HG02885 (cell line): ENCODE data around the gene YIPF2.
"Not testable (repeated sequence)": the region's sequence is repeated elsewhere in the genome, so short reads cannot be mapped to it uniquely, and the experiment has no call there.

Experiments used
- ATAC-seq: cut with Tn5 transposase; IDR thresholded peaks from one replicate; pipeline ENCODE4 v1.9.1; 2021; ENCODE audit warnings: mild to moderate bottlenecking; ENCODE audit not compliant: unreplicated experiment, poor library complexity

YIPF2 gene

DNA sequence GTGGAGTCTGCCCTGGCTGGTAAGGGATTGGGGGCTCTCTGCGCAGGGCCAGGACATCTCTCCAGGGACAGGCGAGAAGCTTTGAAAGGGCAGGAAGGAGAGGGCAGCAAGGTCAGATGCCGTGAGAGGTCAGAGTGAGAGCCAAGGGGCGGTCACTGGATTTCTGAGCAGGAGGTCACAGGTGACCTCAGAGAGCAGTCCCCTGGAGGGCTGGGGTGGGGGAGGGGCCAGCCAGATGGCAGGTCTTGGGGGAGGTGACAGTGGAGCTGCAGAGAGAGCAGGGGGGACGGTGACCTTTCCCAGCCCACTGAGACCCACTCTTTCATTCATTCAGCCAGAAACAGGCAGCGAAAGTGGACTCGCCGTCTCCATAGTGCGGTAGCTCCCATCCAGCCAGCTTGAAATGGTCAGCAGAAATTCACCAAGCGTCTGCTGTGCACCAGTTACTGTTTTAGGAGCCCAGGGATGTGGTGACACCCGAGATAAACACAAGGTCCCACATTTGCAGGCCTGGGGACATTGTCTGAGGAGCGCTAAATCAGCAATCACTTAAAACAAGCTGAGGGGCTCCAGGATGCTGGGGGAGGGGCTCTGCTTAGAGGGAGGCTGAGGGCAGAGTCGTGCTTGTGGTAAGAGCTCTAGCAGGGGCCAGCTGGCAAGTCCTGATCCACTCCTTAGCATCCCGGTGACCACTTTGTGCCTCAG lies 46.9 kb downstream of the YIPF2 start:
- no peak for ATAC-seq

DNA sequence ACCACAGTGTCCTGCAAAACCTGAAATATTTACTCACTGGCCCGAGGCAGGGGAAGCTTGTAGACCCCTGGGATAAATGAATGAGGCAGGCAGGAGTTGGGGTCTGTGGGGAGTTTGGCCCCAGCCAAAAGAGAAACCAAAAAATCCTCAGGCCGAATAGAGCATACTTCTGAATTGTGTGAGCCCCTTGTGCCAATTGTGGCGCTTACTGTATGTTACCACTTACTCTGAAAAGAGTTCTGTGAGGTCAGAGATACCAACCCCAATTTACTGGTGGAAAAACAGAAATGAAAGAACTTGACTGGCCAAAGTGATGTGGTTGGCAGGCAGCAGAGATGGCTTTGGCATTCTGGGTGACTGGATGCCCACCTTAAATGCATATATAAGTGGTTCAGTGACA lies 50.2 kb downstream of the YIPF2 start:
- no peak for ATAC-seq

DNA sequence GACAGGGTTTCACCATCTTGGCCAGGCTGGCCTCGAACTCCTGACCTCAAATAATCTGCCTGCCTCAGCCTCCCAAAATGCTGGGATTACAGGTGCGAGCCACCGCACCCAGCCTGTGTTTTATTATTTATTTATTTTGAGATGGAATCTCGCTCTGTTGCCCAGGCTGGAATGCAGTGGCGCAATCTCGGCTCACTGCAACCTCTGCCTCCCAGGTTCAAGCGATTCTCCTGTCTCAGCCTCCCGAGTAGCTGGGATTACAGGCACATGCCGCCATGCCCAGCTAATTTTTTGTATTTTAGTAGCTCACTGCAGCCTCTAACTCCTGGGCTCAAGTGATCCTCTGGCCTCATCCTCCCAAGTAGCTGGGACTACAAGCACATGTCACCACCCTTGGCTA lies 50.8 kb downstream of the YIPF2 start:
- ATAC-seq = not testable (repeated sequence)

DNA sequence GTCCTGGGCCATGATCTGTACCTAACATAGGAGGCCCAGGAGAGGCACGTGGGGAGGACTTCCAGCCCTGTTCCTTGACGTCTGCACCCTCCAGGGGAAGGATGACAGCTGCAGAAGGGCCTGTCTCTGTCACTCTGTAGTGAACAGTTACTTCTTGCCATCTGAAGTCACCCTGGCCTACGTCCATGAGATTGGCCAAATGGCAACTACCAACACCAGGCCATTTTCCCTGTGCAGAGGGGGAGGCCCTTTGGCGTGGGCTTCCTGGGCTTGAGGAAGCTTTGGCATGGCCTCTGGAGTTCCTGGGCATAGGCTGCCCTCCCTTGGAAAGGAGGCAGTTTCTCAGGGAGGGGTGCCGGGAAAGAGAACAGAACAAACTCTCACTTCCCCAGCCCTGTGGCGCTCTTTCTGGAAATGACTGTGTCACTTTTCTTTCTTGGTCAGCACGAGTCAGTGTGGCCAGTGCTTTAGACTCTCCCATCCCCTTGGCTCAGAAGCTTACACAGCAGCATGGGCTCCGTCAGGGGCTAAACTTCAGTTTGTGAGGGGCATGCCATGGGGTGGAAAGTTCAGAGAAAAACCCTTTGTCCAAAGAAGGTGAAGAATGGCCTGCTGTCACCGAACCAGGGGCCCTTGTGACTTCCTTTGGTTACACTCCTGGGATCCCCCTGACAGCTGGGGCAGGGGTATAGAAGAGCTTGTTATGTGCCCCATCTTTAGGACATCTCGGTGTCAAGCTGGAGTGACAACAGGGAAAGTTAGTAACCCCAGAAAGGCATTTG lies 51.8 kb downstream of the YIPF2 start:
- peak; percentile 60 for ATAC-seq

DNA sequence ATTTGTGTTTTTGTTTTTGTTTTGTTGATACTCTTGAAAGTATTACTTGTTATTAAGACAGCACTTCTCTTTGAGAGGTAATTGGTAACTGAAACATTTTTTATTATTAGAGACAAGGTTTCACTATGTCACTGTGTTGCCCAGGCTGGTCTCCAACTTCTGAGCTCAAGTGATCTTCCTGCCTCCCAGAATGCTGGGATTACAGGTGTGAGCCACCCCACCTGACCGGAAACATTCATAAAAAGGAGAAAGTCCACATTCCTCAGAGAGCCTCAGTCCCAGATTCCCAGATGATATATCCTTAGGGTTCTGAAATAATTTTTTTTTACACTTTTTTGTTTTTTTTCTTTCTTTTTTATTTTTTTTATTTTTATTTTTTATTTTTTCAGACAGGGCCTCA lies 54.4 kb downstream of the YIPF2 start:
- no peak for ATAC-seq

DNA sequence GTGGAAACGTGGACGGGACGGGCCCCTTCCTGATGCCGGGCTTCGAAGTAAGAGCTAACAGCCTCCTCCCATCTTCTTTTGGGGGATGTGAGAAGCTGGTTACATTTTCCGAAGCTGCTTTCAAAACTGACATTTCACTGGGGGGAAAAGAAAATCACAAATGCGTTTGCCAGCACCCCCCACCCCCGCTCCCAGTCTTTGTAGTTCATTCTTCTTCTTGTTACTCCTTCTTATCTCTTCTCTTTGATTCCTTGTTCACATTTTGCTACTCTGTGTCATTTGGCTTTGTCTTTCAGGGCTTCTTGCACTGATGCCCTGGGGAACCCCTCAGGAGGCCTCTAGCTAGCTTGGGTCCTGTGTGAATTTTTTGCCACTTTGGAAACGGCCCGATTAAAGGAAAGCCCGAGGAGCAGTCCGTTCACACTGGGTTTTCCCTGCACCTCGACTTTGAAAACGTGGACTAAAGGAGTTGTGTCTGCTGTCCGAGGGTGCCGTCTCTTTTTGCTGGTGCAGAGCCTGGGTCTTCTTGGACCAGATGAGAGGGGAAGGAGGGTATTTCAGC lies 55.8 kb downstream of the YIPF2 start:
- ATAC-seq = no peak
